Measurements from ENCODE around the gene C7orf57.
A peak's percentile ranks its signal among the peaks of the same experiment; 100 is the strongest.

The C7orf57 gene

GRCh38 chr7:48099781-48100180, 64.4 kb downstream of the C7orf57 start:
- intact Hi-C loops (cut with DNase I), result loop anchor here (10.0 kb wide), 1 partner anchor 125 kb away; the partner anchor contains the start of gene HUS1
- DNase-seq, result peak in 1 of 42 donors; percentile 3

DNA sequence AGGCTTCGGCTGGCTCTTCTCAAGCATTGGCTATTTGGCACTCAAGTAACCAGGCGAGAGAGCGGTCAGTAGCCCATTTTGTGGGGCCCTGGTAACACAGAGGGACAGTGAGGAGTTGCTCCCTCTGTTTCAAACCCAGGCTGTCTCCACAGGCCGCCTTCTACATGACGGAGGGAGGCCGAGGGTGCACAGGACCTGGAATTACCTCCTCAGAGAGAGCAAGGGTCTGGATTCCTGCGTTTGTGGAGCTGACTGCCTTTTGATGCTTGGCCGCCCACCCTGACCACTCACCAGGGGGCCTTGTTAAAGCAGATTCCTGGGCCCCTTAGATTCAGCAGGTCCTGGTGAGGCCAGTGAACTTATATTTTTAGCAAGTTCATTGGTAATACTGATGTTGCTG, 66.0 kb downstream of the C7orf57 start:
- DNase-seq, result peak in 1 of 42 donors; percentile 26
- intact Hi-C loops (cut with DNase I), result no loop called here

DNA sequence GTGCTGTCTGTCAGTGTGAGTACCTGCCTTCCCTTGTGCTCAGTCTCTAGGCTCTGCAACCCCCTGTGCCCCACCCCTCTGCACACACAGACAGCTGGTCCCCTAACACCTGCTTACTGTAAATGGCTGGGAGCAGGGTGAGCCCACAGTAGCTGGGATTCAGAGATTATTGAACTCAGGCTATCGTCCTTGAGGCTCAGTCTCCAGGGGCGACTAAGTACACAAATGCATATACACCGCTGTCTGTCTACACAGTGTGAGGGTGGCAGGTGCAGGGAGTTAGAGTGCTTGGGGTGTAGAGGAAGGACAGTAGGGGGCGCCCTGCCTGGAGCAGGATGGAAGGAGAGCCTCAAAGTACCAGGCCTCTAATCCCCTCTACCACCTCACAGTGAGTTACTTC, 66.6 kb downstream of the C7orf57 start:
- DNase-seq, result peak in 1 of 42 donors; percentile 35
- intact Hi-C loops (cut with DNase I), result no loop called here

DNA sequence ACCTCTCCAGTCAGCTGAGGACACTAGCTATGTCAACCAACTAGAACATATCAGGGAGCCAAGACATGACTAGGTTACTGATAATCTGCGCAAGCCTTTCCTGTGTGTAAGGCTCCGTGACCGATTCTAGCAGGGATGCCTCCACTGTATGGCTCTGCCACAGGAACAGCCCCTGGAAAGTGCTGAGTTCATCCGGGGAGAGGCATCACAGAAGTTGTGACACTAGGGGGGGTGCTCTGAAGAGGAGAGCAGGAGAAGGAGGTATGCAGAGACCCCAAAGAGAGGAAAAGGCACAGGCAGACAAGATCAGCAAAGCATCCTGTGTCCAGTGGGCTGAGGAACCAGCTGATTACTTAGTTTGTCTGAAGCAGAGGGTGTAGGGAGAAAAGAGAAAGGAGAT, 67.2 kb downstream of the C7orf57 start:
- intact Hi-C loops (cut with DNase I), result no loop called here

DNA sequence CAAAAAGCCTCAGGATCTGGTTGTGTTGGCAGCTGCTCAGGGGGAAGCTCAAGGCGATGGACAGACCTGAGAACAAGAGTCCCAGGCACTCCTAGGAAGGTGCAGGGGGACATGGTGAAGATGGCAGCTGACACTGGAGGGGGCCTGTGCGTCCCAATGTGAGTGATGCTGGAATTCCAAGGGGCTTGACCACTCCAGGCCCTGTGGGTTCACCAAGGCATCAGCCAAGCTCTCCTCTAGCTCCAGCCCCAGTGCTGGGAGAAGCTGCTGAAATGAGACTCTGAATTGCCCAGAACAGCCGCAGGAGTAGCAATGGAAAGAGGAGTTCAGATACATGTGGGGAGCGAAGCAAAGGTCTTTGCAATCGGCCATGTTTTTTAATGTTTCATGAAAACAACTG, 69.7 kb downstream of the C7orf57 start:
- peak in 1 of 42 donors; percentile 13 for DNase-seq
- intact Hi-C loops (cut with DNase I), result loop anchor here (5.0 kb wide), 1 partner anchor 158 kb away; the partner anchor contains the start of gene PKD1L1

More for the DNA sequence above, 67.2 kb downstream of the C7orf57 start:
- peak in 1 of 42 donors; percentile 15 for DNase-seq

GRCh38 chr7:48106906-48107659, 71.7 kb downstream of the C7orf57 start:
- DNase-seq, result no peak
- intact Hi-C loops (cut with DNase I), result loop anchor here (5.0 kb wide), 1 partner anchor 160 kb away; the partner anchor contains the start of gene PKD1L1

DNA sequence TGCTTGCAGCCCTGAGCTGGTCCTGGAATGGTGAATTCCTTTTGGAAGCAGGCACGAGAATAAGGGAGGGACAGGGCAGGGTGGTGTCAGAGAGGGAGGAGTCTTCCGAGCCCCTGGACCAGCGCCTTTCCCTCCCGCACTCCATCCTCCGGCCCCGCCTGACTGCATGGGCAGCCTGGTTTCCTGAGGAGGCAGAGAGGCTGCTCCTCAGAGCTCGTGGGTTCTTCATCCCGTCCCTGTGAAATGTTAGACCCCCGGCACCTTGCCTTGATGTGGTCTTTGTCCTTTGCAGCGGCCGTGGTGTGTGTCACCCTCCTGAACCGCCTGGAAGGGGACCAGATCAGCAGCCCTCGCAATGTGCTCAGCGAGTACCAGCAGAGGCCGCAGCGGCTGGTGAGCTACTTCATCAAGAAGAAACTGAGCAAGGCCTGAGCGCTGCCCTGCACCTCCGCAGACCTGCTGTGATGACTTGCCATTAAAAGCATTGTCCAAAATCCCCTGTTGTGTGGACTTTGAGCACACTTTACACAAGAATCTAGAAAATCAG, 72.7 kb downstream of the C7orf57 start:
- DNase-seq, result no peak
- intact Hi-C loops (cut with DNase I), result loop anchor here (5.0 kb wide), 1 partner anchor 161 kb away; the partner anchor contains the start of gene PKD1L1

- DNase-seq, result no peak
- intact Hi-C loops (cut with DNase I), result loop anchor here (5.0 kb wide), 1 partner anchor 162 kb away; the partner anchor contains the start of gene PKD1L1
Measured at GRCh38 chr7:48108959-48109847, 73.9 kb downstream of the C7orf57 start.

- intact Hi-C loops (cut with DNase I), result loop anchor here (5.0 kb wide), 1 partner anchor 163 kb away; the partner anchor contains the start of gene PKD1L1
- DNase-seq, result peak; percentile 31 to 93 (median 86)
Measured at GRCh38 chr7:48109848-48110663, 74.7 kb downstream of the C7orf57 start.

DNA sequence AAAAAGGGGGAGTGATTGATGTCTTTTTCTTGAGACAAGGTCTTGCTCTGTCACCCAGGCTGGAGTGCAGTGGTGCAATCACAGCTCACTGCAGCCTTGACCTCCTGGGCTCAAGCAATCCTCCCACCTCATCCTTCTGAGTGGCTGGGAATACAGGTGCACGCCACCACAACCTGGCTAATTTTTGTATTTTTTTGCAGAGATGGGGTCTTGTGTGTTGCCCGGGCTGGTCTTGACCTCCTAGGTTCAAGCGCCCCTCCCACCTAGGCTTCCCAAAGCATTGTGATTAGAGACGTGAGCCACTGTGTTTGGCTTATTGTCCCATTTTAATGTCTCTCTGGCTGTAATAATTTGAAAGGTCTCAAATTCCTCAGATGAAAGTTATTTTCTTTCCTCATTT, 75.5 kb downstream of the C7orf57 start:
- intact Hi-C loops (cut with DNase I), result no loop called here
- DNase-seq, result no peak
